Stimulated activated naive CD8-positive, alpha-beta T cell treated with anti-CD3 and anti-CD28 coated beads, Interleukin-15, Interleukin-2, amounts not matched to agents 100 ng/mL and 50 ng/mL, for 24 hours (primary cell): ENCODE results near the gene PCNX4.

Experiments used
- H3K27ac Mint-ChIP-seq: one replicate; pipeline ENCODE4 v1.8.0; 2021; ENCODE audit warnings: mild to moderate bottlenecking, mixed read lengths
- H3K27me3 Mint-ChIP-seq: one replicate; pipeline ENCODE4 v1.8.0; 2021; ENCODE audit warnings: mixed read lengths
- H3K36me3 Mint-ChIP-seq: one replicate; pipeline ENCODE4 v1.8.0; 2021; ENCODE audit warnings: low read depth, mixed read lengths
- H3K4me1 Mint-ChIP-seq: one replicate; pipeline ENCODE4 v1.8.0; 2021; ENCODE audit warnings: low read depth, mixed read lengths
- H3K4me3 Mint-ChIP-seq: one replicate; pipeline ENCODE4 v1.8.0; 2021; ENCODE audit warnings: mild to moderate bottlenecking, mixed read lengths
- H3K9me3 Mint-ChIP-seq: one replicate; pipeline ENCODE4 v1.8.0; 2021; ENCODE audit warnings: mixed read lengths

Gene PCNX4

DNA sequence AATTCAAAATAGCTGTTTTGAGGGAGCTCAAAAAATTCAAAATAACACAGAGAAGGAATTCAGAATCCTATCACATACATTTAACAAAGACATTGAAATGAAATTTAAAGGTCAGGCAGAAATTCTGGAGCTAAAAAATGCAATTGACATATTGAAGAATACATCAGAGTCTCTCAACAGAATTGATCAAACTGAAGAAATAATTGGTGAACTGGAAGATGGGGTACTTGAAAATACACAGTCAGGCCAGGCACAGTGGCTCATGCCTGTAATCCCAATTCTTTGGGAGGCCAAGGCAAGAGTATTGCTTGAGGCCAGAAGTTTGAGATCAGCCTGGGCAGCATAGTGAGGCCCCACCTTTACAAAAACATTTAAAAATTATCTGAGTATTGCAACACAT lies 107.6 kb downstream of the PCNX4 start:
- H3K9me3 Mint-ChIP-seq = peaks cover 6% of the 10 kb centered on the region
- H3K36me3 Mint-ChIP-seq = no peaks in the 10 kb centered on the region
- H3K4me3 Mint-ChIP-seq = no peak overlapping the region
- H3K4me1 Mint-ChIP-seq = peaks cover 17% of the 10 kb centered on the region
- peaks cover 21% of the 10 kb centered on the region for H3K27me3 Mint-ChIP-seq
- no peak overlapping the region for H3K27ac Mint-ChIP-seq

DNA sequence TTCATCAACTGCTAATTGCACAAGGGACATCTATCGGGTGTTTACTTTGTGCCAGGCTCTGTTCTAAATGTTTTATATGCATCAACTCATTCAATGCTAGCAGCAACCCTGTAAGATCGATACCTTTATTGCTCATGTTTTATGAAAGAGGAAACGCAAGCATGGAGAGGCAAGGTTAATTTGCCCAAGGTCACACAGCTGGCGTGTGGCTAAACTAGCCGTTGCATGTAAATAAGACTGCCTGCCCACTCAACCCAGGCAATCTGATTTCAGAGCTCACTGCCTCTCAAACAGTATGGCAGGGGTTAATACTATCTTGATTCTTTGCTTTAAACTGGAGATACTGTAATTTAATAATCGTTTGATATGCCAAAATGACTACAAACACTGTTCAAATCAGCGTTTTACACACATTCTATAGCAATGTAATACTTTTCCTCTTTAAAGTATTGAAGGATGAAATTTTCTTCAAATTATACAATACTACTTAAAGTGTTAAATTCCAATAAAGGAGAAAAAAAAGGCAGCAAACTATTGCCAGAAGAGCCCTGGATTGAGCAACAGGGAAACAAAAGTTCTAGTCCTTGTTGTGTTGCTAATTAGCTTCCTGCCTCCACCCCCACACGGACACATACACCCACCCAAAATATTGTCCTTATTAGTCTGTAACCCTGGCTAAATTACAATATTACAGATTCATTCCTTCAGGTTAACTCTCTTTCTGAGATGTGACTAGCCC lies 112.5 kb downstream of the PCNX4 start:
- no peak overlapping the region for H3K4me3 Mint-ChIP-seq
- H3K36me3 Mint-ChIP-seq = no peaks in the 10 kb centered on the region
- H3K9me3 Mint-ChIP-seq = peaks cover under 1% of the 10 kb centered on the region
- H3K4me1 Mint-ChIP-seq = peaks cover 23% of the 10 kb centered on the region
- no peak overlapping the region for H3K27ac Mint-ChIP-seq
- H3K27me3 Mint-ChIP-seq = peaks cover 28% of the 10 kb centered on the region

DNA sequence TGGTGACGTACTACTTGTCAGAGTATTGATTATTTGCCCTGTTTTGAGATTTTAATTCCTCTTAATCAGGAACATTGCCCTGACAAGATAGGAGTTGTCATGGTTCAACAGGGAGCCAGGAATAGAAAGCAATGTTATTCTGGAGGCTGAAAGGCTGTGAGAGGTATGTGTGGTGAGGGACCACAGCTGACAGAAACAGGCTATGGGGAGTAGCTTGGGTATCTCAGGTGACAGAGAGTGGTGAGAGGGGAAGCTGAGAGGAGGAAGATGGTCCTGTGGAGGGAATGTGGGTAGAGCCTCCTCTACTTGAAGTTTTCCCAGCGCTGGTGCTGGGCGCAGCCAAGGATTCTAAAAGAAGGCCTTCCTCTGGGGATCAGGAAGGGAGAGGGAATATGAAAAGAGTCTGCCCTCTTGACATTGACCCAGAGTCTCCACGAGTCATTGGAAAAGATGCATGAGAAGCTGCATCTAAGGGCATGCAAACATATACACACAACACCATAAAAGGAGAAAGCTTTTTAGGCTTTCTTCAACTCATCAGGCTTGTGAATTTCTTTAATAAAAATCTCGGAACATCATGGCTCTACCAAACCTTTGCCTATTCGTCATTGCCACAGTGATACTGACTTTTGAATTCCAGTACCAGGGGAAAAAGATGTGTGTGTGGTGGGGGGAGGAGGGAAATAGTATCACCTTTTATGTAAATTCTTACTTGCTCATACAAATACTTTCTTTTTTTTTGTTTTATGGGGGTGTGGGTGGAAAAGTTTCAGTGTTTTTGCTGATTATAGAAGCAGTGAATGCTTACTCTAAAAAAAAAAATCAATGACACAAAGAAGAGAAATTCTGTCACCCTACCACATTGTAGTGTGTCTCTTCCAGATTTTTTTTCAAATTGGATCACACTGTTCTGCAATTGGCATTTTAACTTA lies 113.4 kb downstream of the PCNX4 start:
- Mint-ChIP-seq H3K4me1 (peaks cover 23% of the 10 kb centered on the region), H3K27me3 (peaks cover 23% of the 10 kb centered on the region), H3K9me3 (no peaks in the 10 kb centered on the region), H3K4me3 (no peak overlapping the region), H3K36me3 (no peaks in the 10 kb centered on the region), H3K27ac (no peak overlapping the region)

DNA sequence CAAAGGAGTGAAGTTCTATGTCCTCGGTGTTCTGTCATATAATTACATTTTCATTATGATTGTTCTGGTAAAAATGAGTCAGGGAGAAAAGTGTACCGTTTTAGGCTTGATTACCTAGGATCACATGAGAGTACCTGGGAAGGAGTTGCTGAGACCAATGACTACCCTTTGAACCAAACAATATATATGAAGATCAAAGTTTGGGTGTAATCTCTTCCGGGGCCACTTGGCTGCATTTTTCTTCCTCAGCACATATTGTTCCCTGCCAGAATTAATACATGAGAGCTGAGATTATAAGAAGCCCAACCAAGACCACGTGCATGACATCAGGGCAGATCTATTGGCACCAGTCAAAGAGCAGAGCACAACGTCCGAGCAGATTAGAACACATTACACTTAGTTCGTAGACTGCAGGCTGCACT lies 114.5 kb downstream of the PCNX4 start:
- no peaks in the 10 kb centered on the region for H3K36me3 Mint-ChIP-seq
- H3K27ac Mint-ChIP-seq = no peak overlapping the region
- H3K4me3 Mint-ChIP-seq = no peak overlapping the region
- no peaks in the 10 kb centered on the region for H3K9me3 Mint-ChIP-seq
- peaks cover 21% of the 10 kb centered on the region for H3K27me3 Mint-ChIP-seq
- H3K4me1 Mint-ChIP-seq = peaks cover 23% of the 10 kb centered on the region

DNA sequence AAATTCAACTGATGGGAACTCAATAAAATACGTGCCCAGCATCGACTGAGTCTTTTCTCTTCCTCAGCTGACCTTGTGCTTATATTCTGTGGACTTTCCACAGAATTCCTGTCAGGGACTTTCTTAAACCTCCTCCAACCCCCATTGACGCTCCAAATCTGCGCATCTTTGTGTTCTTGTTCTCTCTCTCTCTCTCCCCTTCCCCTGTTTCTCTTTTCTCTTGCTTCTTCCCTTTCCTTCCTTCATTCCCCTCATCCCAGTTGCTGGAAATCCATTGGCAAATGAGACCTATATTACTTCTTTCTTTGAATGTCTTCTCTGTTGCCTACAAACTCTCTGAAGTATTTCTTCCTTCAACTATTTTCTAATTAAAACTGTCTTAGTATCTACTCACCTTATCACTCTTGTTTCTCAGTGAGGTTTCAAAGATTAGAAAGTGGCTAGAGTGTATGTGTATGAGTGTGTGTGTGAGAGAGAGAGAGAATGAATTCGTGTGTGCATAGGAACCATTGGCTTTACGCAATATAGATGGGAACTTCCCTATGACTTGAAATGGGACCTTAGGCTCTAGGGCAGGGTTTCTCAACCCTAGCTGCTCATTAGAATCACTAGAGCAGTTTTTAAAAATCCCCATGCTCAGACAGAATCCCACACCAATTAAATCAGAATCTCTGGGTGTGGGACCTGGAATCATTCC lies 115.3 kb downstream of the PCNX4 start:
- no peak overlapping the region for H3K27ac Mint-ChIP-seq
- peaks cover 23% of the 10 kb centered on the region for H3K4me1 Mint-ChIP-seq
- H3K4me3 Mint-ChIP-seq = no peak overlapping the region
- no peaks in the 10 kb centered on the region for H3K36me3 Mint-ChIP-seq
- peaks cover 22% of the 10 kb centered on the region for H3K27me3 Mint-ChIP-seq
- no peaks in the 10 kb centered on the region for H3K9me3 Mint-ChIP-seq

DNA sequence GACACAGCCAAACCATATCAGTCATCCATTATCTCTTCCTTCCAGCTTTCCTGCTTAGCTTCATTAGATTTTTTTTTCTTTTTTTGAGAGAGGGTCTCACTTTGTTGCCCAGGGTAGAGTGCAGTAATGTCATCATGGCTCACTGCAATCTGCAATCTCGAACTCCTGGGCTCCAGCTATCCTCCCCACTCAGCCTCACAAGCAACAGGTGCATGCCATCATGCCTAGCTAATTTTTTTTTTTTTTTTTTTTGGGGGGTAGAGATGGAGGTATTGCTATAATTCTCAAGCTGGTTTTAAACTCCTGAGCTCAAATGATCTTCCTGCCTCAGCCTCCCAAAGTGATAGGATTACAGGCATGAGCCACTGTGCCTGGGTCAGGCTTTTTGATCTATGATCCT lies 119.0 kb downstream of the PCNX4 start:
- Mint-ChIP-seq H3K9me3 (no peaks in the 10 kb centered on the region), H3K36me3 (no peaks in the 10 kb centered on the region), H3K27ac (no peak overlapping the region), H3K4me1 (peaks cover 7% of the 10 kb centered on the region), H3K27me3 (peaks cover 13% of the 10 kb centered on the region), H3K4me3 (no peak overlapping the region)

DNA sequence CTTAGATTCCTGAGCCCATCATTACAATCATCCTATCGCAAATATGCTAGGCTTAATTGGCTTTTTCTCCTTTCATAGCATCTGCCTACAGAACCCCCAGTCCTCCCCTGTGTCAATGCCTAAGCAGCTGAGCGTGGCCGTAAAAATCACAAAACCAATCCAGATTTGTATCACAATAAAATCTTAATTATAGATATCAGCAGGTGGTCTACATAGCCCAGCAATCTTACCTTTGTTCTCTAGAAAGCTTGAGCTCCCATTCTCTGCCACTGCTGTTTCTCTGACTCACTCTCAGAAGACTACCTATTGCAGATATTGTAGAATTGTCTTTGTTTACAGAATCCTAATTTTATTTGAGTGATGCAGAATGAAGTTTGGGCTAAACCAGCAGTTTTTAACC lies 119.4 kb downstream of the PCNX4 start:
- Mint-ChIP-seq H3K9me3 (no peaks in the 10 kb centered on the region), H3K27ac (no peak overlapping the region), H3K4me3 (no peak overlapping the region), H3K36me3 (no peaks in the 10 kb centered on the region), H3K4me1 (peaks cover 3% of the 10 kb centered on the region), H3K27me3 (peaks cover 10% of the 10 kb centered on the region)

DNA sequence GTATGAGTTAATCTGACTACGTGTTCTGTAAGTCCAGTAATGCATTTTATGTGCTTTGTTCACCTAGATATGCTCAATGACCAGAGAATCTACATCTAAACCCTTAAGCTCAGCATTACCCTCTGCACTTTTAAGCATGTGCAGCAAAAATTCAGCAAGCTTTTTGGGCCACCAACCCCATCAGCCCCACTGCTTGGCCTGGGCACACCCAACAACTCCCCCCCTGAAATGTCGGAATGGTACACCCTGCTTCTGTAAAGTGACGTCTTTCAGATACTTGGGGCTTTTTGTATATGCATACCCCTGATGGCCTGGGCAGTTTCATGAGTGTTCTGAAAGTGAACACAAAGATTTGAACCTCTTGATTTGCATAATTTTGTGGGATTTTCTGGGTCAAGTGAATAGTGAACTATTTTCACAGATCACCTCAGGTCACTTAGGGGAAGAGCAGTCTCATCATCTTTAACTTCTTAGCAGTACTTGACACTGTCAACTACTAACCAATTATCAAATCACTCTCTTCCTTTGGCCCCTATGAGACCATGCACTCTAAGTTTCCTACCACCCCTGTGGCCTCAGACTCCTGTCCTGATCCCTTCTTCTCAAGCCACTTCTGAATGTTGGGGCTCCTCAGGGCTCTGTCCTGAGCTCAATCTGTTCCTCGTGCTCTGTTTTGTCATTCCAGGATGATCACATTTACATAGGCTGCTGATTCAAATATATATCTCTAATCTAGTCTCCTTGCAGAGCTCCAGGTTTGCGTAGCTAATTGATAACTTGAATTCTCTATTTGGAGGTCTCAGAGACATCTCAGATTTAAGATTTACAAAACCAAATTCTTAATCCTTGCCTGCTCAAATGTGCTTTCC lies 121.0 kb downstream of the PCNX4 start:
- Mint-ChIP-seq H3K36me3 (no peaks in the 10 kb centered on the region), H3K4me1 (no peaks in the 10 kb centered on the region), H3K27me3 (peaks cover 6% of the 10 kb centered on the region), H3K9me3 (no peaks in the 10 kb centered on the region), H3K27ac (no peak overlapping the region), H3K4me3 (no peak overlapping the region)

DNA sequence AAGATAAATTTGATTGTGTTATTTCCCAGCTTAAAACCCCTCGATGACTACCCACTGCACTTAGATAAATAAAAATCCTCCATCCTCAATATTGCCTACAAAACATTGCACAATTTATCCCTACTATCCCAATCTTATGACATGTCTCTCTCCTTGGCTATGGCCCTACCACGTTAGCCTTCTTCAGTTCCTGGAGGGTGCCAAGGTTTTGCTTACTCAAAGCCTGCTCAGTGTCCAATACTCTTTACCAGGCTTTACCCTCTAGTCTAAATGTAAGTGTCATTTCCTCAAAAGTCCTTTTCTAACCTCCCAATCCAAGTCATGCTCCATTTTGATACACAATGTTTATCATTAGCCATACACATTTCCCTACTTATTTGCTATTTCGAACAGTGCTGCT lies 122.3 kb downstream of the PCNX4 start:
- Mint-ChIP-seq H3K27me3 (peaks cover 6% of the 10 kb centered on the region), H3K36me3 (no peaks in the 10 kb centered on the region), H3K4me3 (no peak overlapping the region), H3K27ac (no peak overlapping the region), H3K9me3 (no peaks in the 10 kb centered on the region), H3K4me1 (no peaks in the 10 kb centered on the region)

DNA sequence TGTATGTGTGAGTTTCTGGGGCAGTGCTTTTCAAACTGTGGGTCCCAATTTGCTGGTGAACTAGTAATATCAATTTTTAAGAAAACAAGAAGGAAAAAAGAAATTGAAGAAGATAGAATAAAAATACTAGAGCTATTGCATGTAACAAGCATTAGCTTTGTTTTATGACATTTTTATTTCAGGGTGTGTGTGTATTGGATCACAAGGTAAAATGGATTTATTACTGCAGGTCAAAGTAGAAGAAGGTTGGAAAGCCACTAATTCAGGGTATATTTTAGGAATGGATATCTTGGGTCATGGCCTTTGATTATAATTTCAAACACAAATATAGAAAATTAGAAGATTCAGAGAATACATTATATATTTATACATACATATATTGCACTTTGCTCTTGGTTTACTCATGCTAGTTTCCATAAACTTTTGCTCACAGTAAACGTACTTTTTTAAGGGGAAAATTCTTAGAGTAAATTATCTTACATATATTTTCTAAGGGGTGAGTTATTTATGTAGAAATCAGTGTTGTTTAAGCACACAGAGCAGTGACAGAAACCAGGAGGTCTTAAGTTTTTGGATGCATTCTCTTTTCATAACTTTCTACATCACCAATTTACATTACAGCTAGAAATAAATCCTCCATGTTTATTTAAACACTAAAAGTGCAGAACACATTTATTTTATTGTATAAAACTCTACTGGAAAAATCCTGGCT lies 122.8 kb downstream of the PCNX4 start:
- H3K4me3 Mint-ChIP-seq = no peak overlapping the region
- no peak overlapping the region for H3K27ac Mint-ChIP-seq
- H3K9me3 Mint-ChIP-seq = no peaks in the 10 kb centered on the region
- H3K4me1 Mint-ChIP-seq = peaks cover 3% of the 10 kb centered on the region
- peaks cover 6% of the 10 kb centered on the region for H3K27me3 Mint-ChIP-seq
- no peaks in the 10 kb centered on the region for H3K36me3 Mint-ChIP-seq

DNA sequence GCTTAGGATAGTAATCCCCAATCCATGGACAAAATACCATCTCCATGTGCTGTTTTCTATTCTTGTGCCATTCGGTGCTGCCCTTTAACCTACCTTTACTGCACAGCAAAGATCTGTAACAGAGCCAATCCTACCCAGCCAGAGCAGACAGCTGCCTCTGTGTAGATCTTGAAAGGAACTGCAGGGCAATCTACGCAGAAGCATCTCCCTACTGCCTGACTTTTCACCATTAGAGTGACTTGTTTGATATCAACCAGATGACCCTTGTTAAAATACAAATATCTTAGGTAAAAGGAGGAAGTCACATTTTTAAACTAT lies 123.4 kb downstream of the PCNX4 start:
- H3K27me3 Mint-ChIP-seq = peaks cover 6% of the 10 kb centered on the region
- H3K27ac Mint-ChIP-seq = no peak overlapping the region

DNA sequence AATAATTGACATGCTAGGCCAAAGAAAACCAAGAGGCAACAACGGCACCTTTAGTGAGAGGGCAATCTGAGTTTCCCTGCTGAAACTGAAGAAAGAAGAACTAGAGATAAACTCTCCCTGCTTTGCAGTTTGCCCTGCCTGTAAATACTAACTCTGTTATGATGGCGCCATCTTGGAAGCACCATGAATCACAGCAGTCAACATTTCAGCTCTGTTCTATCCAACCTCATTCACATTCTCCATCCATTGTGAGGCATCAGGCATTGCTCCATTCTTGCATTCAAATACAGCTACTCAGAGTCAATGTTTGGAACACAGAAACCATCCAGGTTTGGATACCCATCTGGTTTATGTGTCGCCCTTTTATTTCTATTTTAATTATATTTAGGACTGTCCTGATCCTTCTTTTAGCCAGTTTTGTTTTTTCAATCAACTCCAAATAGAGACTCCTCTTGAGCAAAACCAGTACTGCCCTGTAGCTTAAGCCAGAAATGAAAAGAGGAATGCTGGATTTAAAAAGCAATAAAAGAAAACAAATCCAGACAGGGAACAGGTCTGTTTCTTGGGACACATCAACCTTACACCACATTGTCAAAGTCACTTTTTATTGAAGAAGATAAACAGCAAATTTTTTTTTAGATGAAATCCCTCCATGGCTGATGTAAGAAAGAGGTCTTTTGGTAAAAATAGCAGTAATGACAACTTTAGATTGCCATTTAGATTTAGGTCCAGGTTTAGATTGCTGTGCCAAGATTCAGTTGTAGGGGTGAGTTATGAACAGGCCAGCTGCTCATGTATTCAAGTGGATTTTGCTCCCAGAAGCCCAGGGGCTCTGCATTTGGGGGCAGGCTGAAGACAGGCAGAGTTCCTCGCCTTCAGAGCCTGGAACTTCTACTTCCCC lies 124.0 kb downstream of the PCNX4 start:
- Mint-ChIP-seq H3K9me3 (no peaks in the 10 kb centered on the region), H3K4me1 (peaks cover 14% of the 10 kb centered on the region), H3K27ac (no peak overlapping the region), H3K36me3 (no peaks in the 10 kb centered on the region), H3K4me3 (no peak overlapping the region), H3K27me3 (peaks cover 6% of the 10 kb centered on the region)

More for the DNA sequence above, 123.4 kb downstream of the PCNX4 start:
- Mint-ChIP-seq H3K4me1 (peaks cover 7% of the 10 kb centered on the region), H3K36me3 (no peaks in the 10 kb centered on the region), H3K4me3 (no peak overlapping the region), H3K9me3 (no peaks in the 10 kb centered on the region)

DNA sequence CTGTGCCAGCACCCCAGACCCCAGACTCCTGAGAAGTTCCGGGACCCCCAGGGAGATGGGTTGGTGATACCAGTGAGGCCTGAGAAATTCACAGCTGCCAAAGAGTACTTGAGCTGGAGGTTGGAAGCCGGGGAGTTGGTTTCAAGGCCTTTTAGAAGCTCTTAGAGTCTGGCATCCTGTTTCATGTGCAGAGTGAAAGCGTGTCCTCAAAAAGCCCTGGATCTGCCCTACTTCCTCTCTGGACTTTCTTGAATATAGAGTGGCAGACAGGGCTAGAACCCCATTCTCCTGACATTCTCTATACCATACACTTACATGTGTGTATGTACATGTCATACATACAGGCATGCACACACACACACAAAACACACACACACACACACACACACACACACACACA lies 126.0 kb downstream of the PCNX4 start:
- Mint-ChIP-seq H3K27me3 (no peaks in the 10 kb centered on the region), H3K4me3 (no peak overlapping the region), H3K9me3 (no peaks in the 10 kb centered on the region), H3K36me3 (no peaks in the 10 kb centered on the region), H3K27ac (no peak overlapping the region), H3K4me1 (peaks cover 25% of the 10 kb centered on the region)
